ENCODE measurements around the gene DAGLA. TPM values are rescaled to one million over a fixed set of nuclear protein-coding genes. Genes with fewer than 3 reads are reported as not detected.

DAGLA gene
- polyA plus RNA-seq (2012; ENCODE audit: low read depth, missing spikeins): 0.04 TPM

GRCh38 chr11:61679893-61680621 lies at the start of gene DAGLA:
DAGLA (plus strand) TSS chr11:61680391; CDS start chr11:61720156, 39,765 bp downstream.
- FAIRE-seq (peak; percentile 96), DNase-seq (ENCODE audit: insufficient read length, low spot score) (peak; percentile 91)
- no peak for TF ChIP-seq POU2F2 (IDR thresholded peaks at IDR 0.05; ENCODE audit: low read depth, low read length)
- peak; percentile 40; the same call in 1 of the 2 replicates for TF ChIP-seq SPI1 (IDR thresholded peaks at IDR 0.05; ENCODE audit: low read depth, low read length)

DNA sequence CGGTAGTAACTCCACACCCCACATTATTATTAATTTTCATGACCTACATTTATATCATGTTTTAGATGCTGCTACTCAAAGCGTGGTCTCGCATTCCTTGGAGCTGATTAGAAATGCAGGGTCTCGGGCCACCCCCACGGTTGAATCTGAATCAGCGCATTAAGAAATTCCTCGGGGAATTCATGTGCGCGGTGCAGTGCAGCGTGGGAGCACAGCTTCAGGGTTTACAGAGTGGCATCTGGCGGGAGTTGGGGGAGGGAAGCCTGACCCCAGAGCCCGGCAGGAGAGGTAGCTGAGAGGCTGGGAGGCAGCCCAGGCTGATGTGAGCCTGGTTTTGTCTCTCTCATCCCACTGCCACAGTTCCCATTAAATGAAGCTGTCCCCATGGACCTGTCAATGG lies 48.1 kb upstream of the DAGLA start:
- TF ChIP-seq SPI1 (IDR thresholded peaks at IDR 0.05; ENCODE audit: low read depth, low read length): no peak
- TF ChIP-seq TAF1 (IDR thresholded peaks at IDR 0.05; ENCODE audit: low read depth, low read length): no peak
- no peak for TF ChIP-seq PAX5 (IDR thresholded peaks at IDR 0.05; ENCODE audit: insufficient read depth, low read length, severe bottlenecking)
- no peak for TF ChIP-seq POLR2A (IDR thresholded peaks at IDR 0.05; ENCODE audit: low read depth, low read length)
- TF ChIP-seq POLR2AphosphoS5 (IDR thresholded peaks at IDR 0.05; ENCODE audit: low read depth, low read length): no peak
- TF ChIP-seq POU2F2 (IDR thresholded peaks at IDR 0.05; ENCODE audit: low read depth, low read length): no peak
- no peak for DNase-seq (ENCODE audit: insufficient read length, low spot score)
- FAIRE-seq: no peak

DNA sequence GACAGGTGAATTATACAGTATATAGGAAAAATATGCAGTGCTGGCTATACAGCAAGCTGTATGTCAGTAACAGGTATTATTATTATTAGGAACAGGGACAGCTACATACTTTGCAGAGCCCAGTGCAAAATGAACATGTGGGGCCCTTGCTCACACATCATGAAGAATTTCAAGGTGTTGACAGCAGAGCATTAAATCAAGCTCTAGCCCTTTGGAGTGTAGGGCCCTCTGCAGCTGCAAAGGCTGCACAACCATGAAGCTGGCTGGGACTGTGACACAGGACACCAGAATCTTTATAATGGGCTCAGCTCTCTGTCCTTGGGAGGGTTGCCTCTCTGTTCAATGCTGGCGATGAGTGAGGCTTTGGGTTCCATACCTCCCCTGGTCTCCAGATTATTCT lies 44.9 kb upstream of the DAGLA start:
- TF ChIP-seq TAF1 (IDR thresholded peaks at IDR 0.05; ENCODE audit: low read depth, low read length) (no peak), POLR2AphosphoS5 (IDR thresholded peaks at IDR 0.05; ENCODE audit: low read depth, low read length) (no peak), SPI1 (IDR thresholded peaks at IDR 0.05; ENCODE audit: low read depth, low read length) (no peak), POLR2A (IDR thresholded peaks at IDR 0.05; ENCODE audit: low read depth, low read length) (no peak), POU2F2 (IDR thresholded peaks at IDR 0.05; ENCODE audit: low read depth, low read length) (no peak), PAX5 (IDR thresholded peaks at IDR 0.05; ENCODE audit: insufficient read depth, low read length, severe bottlenecking) (no peak)
- no peak for FAIRE-seq
- no peak for DNase-seq (ENCODE audit: insufficient read length, low spot score)

DNA sequence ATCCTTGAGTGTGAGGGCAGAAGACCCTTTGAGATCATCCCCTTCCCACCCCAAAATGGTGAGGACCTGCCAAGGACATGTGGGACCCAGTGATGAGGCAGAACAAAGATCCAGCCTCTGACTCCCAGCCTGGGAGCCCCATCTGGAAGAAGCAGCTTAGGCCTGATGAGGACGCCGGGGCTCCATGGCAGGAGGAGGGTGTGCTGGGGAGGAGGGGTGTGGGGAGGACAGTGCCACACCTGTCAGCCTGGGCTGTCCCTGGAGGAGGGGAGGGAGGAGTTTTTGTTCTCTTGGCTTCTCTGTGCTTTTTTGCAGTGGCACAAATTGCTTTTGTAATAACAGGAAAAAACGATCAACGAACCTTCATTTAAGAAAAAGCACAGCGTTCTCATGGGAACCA lies 44.4 kb upstream of the DAGLA start:
- DNase-seq (ENCODE audit: insufficient read length, low spot score) (no peak), FAIRE-seq (no peak)
- TF ChIP-seq POU2F2 (IDR thresholded peaks at IDR 0.05; ENCODE audit: low read depth, low read length) (no peak), PAX5 (IDR thresholded peaks at IDR 0.05; ENCODE audit: insufficient read depth, low read length, severe bottlenecking) (no peak), POLR2AphosphoS5 (IDR thresholded peaks at IDR 0.05; ENCODE audit: low read depth, low read length) (no peak), POLR2A (IDR thresholded peaks at IDR 0.05; ENCODE audit: low read depth, low read length) (no peak), TAF1 (IDR thresholded peaks at IDR 0.05; ENCODE audit: low read depth, low read length) (no peak), SPI1 (IDR thresholded peaks at IDR 0.05; ENCODE audit: low read depth, low read length) (no peak)

DNA sequence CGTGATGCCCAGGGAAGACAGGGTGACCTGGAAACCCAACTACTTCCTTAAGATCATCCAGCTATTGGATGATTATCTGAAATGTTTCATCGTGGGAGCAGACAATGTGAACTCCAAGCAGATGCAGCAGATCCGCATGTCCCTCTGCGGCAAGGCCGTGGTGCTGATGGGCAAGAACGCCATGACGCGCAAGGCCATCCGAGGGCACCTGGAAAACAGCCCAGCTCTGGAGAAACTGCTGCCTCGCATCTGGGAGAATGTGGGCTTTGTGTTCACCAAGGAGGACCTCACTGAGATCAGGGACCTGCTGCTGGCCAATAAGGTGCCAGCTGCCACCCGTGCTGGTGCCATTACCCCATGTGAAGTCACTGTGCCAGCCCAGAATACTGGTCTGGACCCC lies 43.5 kb upstream of the DAGLA start:
- no peak for FAIRE-seq
- TF ChIP-seq PAX5 (IDR thresholded peaks at IDR 0.05; ENCODE audit: insufficient read depth, low read length, severe bottlenecking) (no peak), POU2F2 (IDR thresholded peaks at IDR 0.05; ENCODE audit: low read depth, low read length) (no peak), POLR2A (IDR thresholded peaks at IDR 0.05; ENCODE audit: low read depth, low read length) (no peak), SPI1 (IDR thresholded peaks at IDR 0.05; ENCODE audit: low read depth, low read length) (no peak), TAF1 (IDR thresholded peaks at IDR 0.05; ENCODE audit: low read depth, low read length) (no peak), POLR2AphosphoS5 (IDR thresholded peaks at IDR 0.05; ENCODE audit: low read depth, low read length) (no peak)
- no peak for DNase-seq (ENCODE audit: insufficient read length, low spot score)

- DNase-seq (ENCODE audit: insufficient read length, low spot score) (no peak), FAIRE-seq (no peak)
- no peak for TF ChIP-seq POU2F2 (IDR thresholded peaks at IDR 0.05; ENCODE audit: low read depth, low read length)
- TF ChIP-seq PAX5 (IDR thresholded peaks at IDR 0.05; ENCODE audit: insufficient read depth, low read length, severe bottlenecking): no peak
- no peak for TF ChIP-seq POLR2A (IDR thresholded peaks at IDR 0.05; ENCODE audit: low read depth, low read length)
- TF ChIP-seq POLR2AphosphoS5 (IDR thresholded peaks at IDR 0.05; ENCODE audit: low read depth, low read length): no peak
- TF ChIP-seq TAF1 (IDR thresholded peaks at IDR 0.05; ENCODE audit: low read depth, low read length): no peak
- no peak for TF ChIP-seq SPI1 (IDR thresholded peaks at IDR 0.05; ENCODE audit: low read depth, low read length)
These were observed 42.9 kb upstream of the DAGLA start for GRCh38 chr11:61637277-61637676.

DNA sequence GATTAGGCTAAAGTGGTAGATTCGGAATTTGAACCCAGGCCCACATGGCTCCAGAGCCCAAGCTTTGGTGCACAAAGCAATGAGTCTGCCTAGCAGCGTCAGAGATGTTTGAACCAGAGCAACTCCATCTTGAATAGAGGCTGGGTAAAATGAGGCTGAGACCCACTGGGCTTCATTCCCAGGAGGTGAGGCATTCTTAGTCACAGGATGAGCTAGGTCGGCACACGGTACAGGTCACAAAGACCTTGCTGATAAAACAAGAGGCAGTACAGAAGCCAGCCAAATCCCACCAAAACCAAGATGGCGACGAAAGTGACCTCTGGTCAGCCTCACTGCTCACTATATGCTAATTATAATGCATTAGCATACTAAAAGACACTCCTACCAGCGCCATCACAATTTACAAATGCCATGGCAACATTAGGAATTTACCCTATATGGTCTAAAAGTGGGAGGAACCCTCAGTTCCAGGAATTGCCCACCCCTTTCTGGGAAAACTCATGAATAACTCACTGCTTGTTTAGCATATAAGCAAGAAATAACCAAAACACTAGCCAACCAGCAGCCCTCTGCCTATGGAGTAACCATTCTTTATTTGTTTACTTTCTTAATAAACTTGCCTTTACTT lies 40.3 kb upstream of the DAGLA start:
- FAIRE-seq (no peak), DNase-seq (ENCODE audit: insufficient read length, low spot score) (no peak)
- TF ChIP-seq POU2F2 (IDR thresholded peaks at IDR 0.05; ENCODE audit: low read depth, low read length): no peak
- no peak for TF ChIP-seq SPI1 (IDR thresholded peaks at IDR 0.05; ENCODE audit: low read depth, low read length)
- TF ChIP-seq POLR2AphosphoS5 (IDR thresholded peaks at IDR 0.05; ENCODE audit: low read depth, low read length): no peak
- TF ChIP-seq PAX5 (IDR thresholded peaks at IDR 0.05; ENCODE audit: insufficient read depth, low read length, severe bottlenecking): no peak
- no peak for TF ChIP-seq TAF1 (IDR thresholded peaks at IDR 0.05; ENCODE audit: low read depth, low read length)
- TF ChIP-seq POLR2A (IDR thresholded peaks at IDR 0.05; ENCODE audit: low read depth, low read length): no peak

DNA sequence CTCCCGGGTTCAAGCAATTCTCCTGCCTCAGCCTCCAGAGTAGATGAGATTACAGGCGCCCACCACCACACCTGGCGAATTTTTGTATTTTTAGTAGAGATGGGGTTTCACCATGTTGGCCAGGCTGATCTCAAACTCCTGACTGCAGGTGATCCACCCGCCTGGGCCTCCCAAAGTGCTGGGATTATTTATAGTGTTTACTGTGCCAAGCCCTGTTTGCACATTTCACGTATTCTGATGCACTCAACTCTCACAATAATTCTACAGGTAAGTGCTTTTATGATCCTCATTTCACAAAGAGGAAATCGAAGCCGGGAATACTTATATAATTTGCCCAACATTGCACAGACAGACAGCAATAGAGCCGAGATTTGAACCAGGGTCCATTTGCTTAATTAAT lies 38.0 kb upstream of the DAGLA start:
- no peak for FAIRE-seq
- DNase-seq (ENCODE audit: insufficient read length, low spot score): no peak
- TF ChIP-seq SPI1 (IDR thresholded peaks at IDR 0.05; ENCODE audit: low read depth, low read length) (no peak), POU2F2 (IDR thresholded peaks at IDR 0.05; ENCODE audit: low read depth, low read length) (no peak), POLR2A (IDR thresholded peaks at IDR 0.05; ENCODE audit: low read depth, low read length) (no peak)

GRCh38 chr11:61645179-61645868 lies 34.9 kb upstream of the DAGLA start:
- DNase-seq (ENCODE audit: insufficient read length, low spot score): no peak
- no peak for TF ChIP-seq POLR2A (IDR thresholded peaks at IDR 0.05; ENCODE audit: low read depth, low read length)
- no peak for TF ChIP-seq POU2F2 (IDR thresholded peaks at IDR 0.05; ENCODE audit: low read depth, low read length)
- TF ChIP-seq SPI1 (IDR thresholded peaks at IDR 0.05; ENCODE audit: low read depth, low read length): no peak
- no peak for TF ChIP-seq PAX5 (IDR thresholded peaks at IDR 0.05; ENCODE audit: insufficient read depth, low read length, severe bottlenecking)
- no peak for TF ChIP-seq TAF1 (IDR thresholded peaks at IDR 0.05; ENCODE audit: low read depth, low read length)
- TF ChIP-seq POLR2AphosphoS5 (IDR thresholded peaks at IDR 0.05; ENCODE audit: low read depth, low read length): no peak
- no peak for FAIRE-seq
